CD14-positive monocyte (primary cell): ENCODE data around the gene PLA2G4B. TPM values are rescaled to one million over a fixed set of nuclear protein-coding genes. Genes with fewer than 3 reads are reported as not detected.

Experiments used
- DNase-seq, 3 donors: peaks; one replicate each; pipeline ENCODE4 v3.0.0-alpha.2; 2011 to 2022
- H2AFZ ChIP-seq: 2 replicates; pipeline ENCODE4 v1.6.0; 2012; ENCODE audit warnings: mild to moderate bottlenecking, low read depth, low read length, inconsistent platforms; ENCODE audit not compliant: insufficient read depth, poor library complexity, severe bottlenecking
- H3K27ac ChIP-seq, 2 donors: 1 replicate in 1 of 2; 2 replicates in 1 of 2; pipeline ENCODE4 v1.5.1; 2012 to 2013; ENCODE audit warnings: low read length in 2 of 2, control low read depth in 1 of 2, inconsistent platforms in 1 of 2, low read depth in 1 of 2, mild to moderate bottlenecking in 1 of 2
- H3K27me3 ChIP-seq, 2 donors: one replicate each; pipeline versions ENCODE4 v1.6.0 to v1.6.1; 2011 to 2013; ENCODE audit warnings: low read length in 2 of 2; ENCODE audit not compliant: control insufficient read depth in 2 of 2, insufficient read depth in 2 of 2
- H3K36me3 ChIP-seq, 2 donors: replicated peaks in 1 of 2; 1 replicate in 1 of 2; 2 replicates in 1 of 2; pipeline versions ENCODE4 v1.5.1 to v1.6.1; 2012 to 2013; ENCODE audit warnings: low read length in 2 of 2, control low read depth in 1 of 2, inconsistent platforms in 1 of 2, mild to moderate bottlenecking in 1 of 2; ENCODE audit not compliant: insufficient read depth in 2 of 2, control insufficient read depth in 1 of 2
- H3K4me1 ChIP-seq, 2 donors: 1 replicate in 1 of 2; 2 replicates in 1 of 2; pipeline versions ENCODE4 v1.5.1 to v1.6.1; 2012 to 2013; ENCODE audit warnings: low read length in 2 of 2, control low read depth in 1 of 2, inconsistent platforms in 1 of 2, mild to moderate bottlenecking in 1 of 2, moderate library complexity in 1 of 2; ENCODE audit not compliant: insufficient read depth in 2 of 2, control insufficient read depth in 1 of 2
- H3K4me2 ChIP-seq: replicated peaks from 2 replicates; pipeline ENCODE3; 2012; ENCODE audit warnings: low read length, moderate library complexity, mild to moderate bottlenecking; ENCODE audit not compliant: poor library complexity, severe bottlenecking; ENCODE audit errors: extremely low read depth
- H3K4me3 ChIP-seq, 3 experiments: fragments of 200-600 bp in 1 of 3; sonication (generic) in 1 of 3; replicated peaks in 1 of 3; 1 replicate in 2 of 3; 2 replicates in 1 of 3; pipeline ENCODE4 v1.5.1; 2011 to 2013; ENCODE audit warnings: low read length in 3 of 3, mild to moderate bottlenecking in 3 of 3, control low read depth in 2 of 3, low read depth in 2 of 3, inconsistent platforms in 1 of 3, moderate library complexity in 1 of 3
- H3K79me2 ChIP-seq: 2 replicates; pipeline ENCODE4 v1.6.0; 2012; ENCODE audit warnings: mild to moderate bottlenecking, control low read depth, inconsistent platforms, low read length, moderate library complexity; ENCODE audit not compliant: insufficient read depth
- H3K9ac ChIP-seq: 2 replicates; pipeline ENCODE4 v1.6.0; 2017; ENCODE audit warnings: low read length, mild to moderate bottlenecking; ENCODE audit not compliant: insufficient read depth, poor library complexity, severe bottlenecking
- H3K9me3 ChIP-seq, 2 donors: replicated peaks in 1 of 2; 1 replicate in 1 of 2; 2 replicates in 1 of 2; pipeline versions ENCODE4 v1.5.1 to v1.6.1; 2012 to 2013; ENCODE audit warnings: low read length in 2 of 2, control low read depth in 1 of 2; ENCODE audit not compliant: control insufficient read depth in 1 of 2, insufficient read depth in 1 of 2
- H4K20me1 ChIP-seq: 2 replicates; pipeline ENCODE4 v1.6.0; 2012; ENCODE audit warnings: mild to moderate bottlenecking, low read length, control low read depth, moderate library complexity; ENCODE audit not compliant: insufficient read depth
- H3K27ac Mint-ChIP-seq, 7 donors: one replicate each; pipeline ENCODE4 v1.8.0; 2020; ENCODE audit warnings: mild to moderate bottlenecking in 7 of 7, mixed read lengths in 7 of 7, moderate library complexity in 6 of 7, inconsistent platforms in 2 of 7
- H3K27me3 Mint-ChIP-seq, 3 donors: one replicate each; pipeline ENCODE4 v1.8.0; 2021 to 2022; ENCODE audit warnings: low read depth in 3 of 3, mild to moderate bottlenecking in 3 of 3, mixed read lengths in 3 of 3, moderate library complexity in 3 of 3, inconsistent platforms in 1 of 3
- H3K36me3 Mint-ChIP-seq, 2 donors: one replicate each; pipeline ENCODE4 v1.8.0; 2020; ENCODE audit warnings: mixed read lengths in 2 of 2, inconsistent platforms in 1 of 2, mild to moderate bottlenecking in 1 of 2
- H3K4me1 Mint-ChIP-seq: one replicate; pipeline ENCODE4 v1.8.0; 2020; ENCODE audit warnings: mild to moderate bottlenecking, mixed read lengths
- H3K4me3 Mint-ChIP-seq, 2 donors: one replicate each; pipeline ENCODE4 v1.8.0; 2020; ENCODE audit warnings: mild to moderate bottlenecking in 2 of 2, mixed read lengths in 2 of 2, moderate library complexity in 1 of 2
- H3K9me3 Mint-ChIP-seq, 7 donors: one replicate each; pipeline ENCODE4 v1.8.0; 2020 to 2022; ENCODE audit warnings: mixed read lengths in 7 of 7, mild to moderate bottlenecking in 6 of 7, moderate library complexity in 6 of 7, inconsistent platforms in 2 of 7
- CTCF ChIP-seq: fragments of 200-600 bp; IDR thresholded peaks from one replicate; pipeline ENCODE4 v1.8.0; 2022; ENCODE audit warnings: antibody characterized with exemption, mild to moderate bottlenecking
- WGBS: methylation state at CpG from one replicate; pipeline ENCODE4 v1.1.5; 2013; ENCODE audit warnings: missing lambda C conversion rate; ENCODE audit not compliant: insufficient coverage; 5-methylcytosine and 5-hydroxymethylcytosine counted together
- intact Hi-C, 2 donors: fragments of 100-400 bp; cut with micrococcal nuclease; formaldehyde crosslinking; loops; one replicate each; pipeline versions ENCODE4 v1.15.0 to v1.15.1; 2023
- polyA plus RNA-seq, 3 donors: library from polyadenylated mRNA; depleted of rRNA in 1 of 3; unstranded in 2 of 3; stranded (reverse) in 1 of 3; fragments of 300-500 nt in 2 of 3; fragments of >200 nt in 1 of 3; fragmentation: Illumina TruSeq in 2 of 3; gene quantifications; 1 replicate in 2 of 3; 2 replicates in 1 of 3; pipeline ENCODE4 v1.2.3, GENCODE V29; 2012 to 2021

The PLA2G4B gene
- polyA plus RNA-seq, 3 donors = 0.31 to 32.1 (median 1.6) TPM

GRCh38 chr15:41814534-41814933 is 24.1 kb upstream of the PLA2G4B start:
- Histone ChIP-seq H4K20me1 (no peaks in the 10 kb centered on the region), H3K27ac (no peak overlapping the region), H3K4me3 (no peak overlapping the region), H3K4me2 (no peak overlapping the region), H3K79me2 (no peaks in the 10 kb centered on the region), H3K9ac (no peak overlapping the region), H3K4me1 (no peaks in the 10 kb centered on the region), H3K36me3 (peaks cover 46 to 81% of the 10 kb centered on the region in 2 donors), H3K9me3 (no peaks in the 10 kb centered on the region), H2AFZ (no peak overlapping the region), H3K27me3 (no peaks in the 10 kb centered on the region)
- WGBS = 100% methylated on average over 1 of the region's 5 CpGs
- H3K27ac Mint-ChIP-seq = peak overlapping the region in 1 of 7 donors; percentile 59
- intact Hi-C loops = loop anchor here (5.0 to 10.0 kb wide), 2 partner anchors 120 to 212 kb away; no protein-coding TSS in a partner anchor
- H3K36me3 Mint-ChIP-seq = peaks cover 73 to 76% of the 10 kb centered on the region in 2 donors
- H3K9me3 Mint-ChIP-seq = peaks cover 0 to 1% (median 0%) of the 10 kb centered on the region in 7 donors
- H3K4me3 Mint-ChIP-seq = no peak overlapping the region
- H3K27me3 Mint-ChIP-seq = peaks cover 0 to 1% (median 1%) of the 10 kb centered on the region in 3 donors
- no peak for TF ChIP-seq CTCF
- DNase-seq = no peak
- no peaks in the 10 kb centered on the region for H3K4me1 Mint-ChIP-seq

DNA sequence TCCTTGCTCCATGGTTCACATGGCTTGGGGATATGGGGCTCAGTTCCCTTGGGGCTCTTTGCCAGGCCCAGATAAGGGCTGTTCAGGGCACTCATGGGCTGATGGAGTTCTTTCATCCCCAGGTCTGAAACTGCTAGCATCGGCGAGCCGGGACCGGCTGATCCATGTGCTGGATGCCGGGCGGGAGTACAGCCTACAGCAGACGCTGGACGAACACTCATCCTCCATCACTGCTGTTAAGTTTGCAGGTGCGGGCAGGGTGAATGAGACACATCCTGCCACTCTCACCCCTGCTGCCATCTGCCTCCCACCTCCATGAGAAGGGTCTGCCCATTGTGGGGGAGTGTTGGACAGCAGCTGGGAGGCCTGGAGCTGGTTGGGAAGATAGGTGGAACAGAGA is 21.9 kb upstream of the PLA2G4B start:
- Histone ChIP-seq H3K27ac (no peak overlapping the region), H3K9ac (no peak overlapping the region), H3K4me1 (no peaks in the 10 kb centered on the region), H4K20me1 (no peaks in the 10 kb centered on the region), H3K36me3 (peaks cover 56 to 98% of the 10 kb centered on the region in 2 donors), H3K9me3 (no peaks in the 10 kb centered on the region), H3K4me2 (no peak overlapping the region), H3K79me2 (no peaks in the 10 kb centered on the region), H3K27me3 (no peaks in the 10 kb centered on the region), H2AFZ (no peak overlapping the region), H3K4me3 (no peak overlapping the region)
- 100% methylated on average over 3 of the region's 9 CpGs for WGBS
- H3K27ac Mint-ChIP-seq = no peak overlapping the region
- no peak for DNase-seq
- no peak overlapping the region for H3K4me3 Mint-ChIP-seq
- H3K36me3 Mint-ChIP-seq = peaks cover 88 to 95% of the 10 kb centered on the region in 2 donors
- peaks cover 0 to 1% (median 0%) of the 10 kb centered on the region in 7 donors for H3K9me3 Mint-ChIP-seq
- TF ChIP-seq CTCF = no peak
- peaks cover 0 to 1% (median 0%) of the 10 kb centered on the region in 3 donors for H3K27me3 Mint-ChIP-seq
- no peaks in the 10 kb centered on the region for H3K4me1 Mint-ChIP-seq
- intact Hi-C loops = loop anchor here in 1 of 2 donors (10.0 kb wide), 1 partner anchor 122 kb away; no protein-coding TSS in a partner anchor
